Testis (tissue), 2 donors: Measurements from ENCODE around the gene SEH1L.

ENCODE experiments used
- CTCF ChIP-seq, 3 experiments: fragments of 450-650 bp in 2 of 3; fragments of 200-600 bp in 1 of 3; sonication (generic) in 1 of 3; IDR thresholded peaks; one replicate each; pipeline ENCODE4 v1.5.1; 2016 to 2019; ENCODE audit warnings: antibody characterized with exemption in 3 of 3, mild to moderate bottlenecking in 2 of 3, moderate library complexity in 1 of 3
- POLR2A ChIP-seq: fragments of 450-650 bp; IDR thresholded peaks from one replicate; pipeline ENCODE4 v1.6.1; 2017; ENCODE audit warnings: antibody characterized with exemption, mild to moderate bottlenecking, moderate library complexity

- TF ChIP-seq CTCF (IDR thresholded peaks at IDR 0.05) (no peak), POLR2A (no peak)
Measured at GRCh38 chr18:12906773-12907172, 41.0 kb upstream of the SEH1L start.
